ENCODE data around the gene PRR7. TPM values are rescaled to one million over a fixed set of nuclear protein-coding genes. Genes with fewer than 3 reads are reported as not detected.
A peak's percentile ranks its signal among the peaks of the same experiment; 100 is the strongest.

PRR7 gene
- polyA plus RNA-seq, 1 of the 3 experiments (the other 2 are of a cell fraction) = 17.1 TPM

DNA sequence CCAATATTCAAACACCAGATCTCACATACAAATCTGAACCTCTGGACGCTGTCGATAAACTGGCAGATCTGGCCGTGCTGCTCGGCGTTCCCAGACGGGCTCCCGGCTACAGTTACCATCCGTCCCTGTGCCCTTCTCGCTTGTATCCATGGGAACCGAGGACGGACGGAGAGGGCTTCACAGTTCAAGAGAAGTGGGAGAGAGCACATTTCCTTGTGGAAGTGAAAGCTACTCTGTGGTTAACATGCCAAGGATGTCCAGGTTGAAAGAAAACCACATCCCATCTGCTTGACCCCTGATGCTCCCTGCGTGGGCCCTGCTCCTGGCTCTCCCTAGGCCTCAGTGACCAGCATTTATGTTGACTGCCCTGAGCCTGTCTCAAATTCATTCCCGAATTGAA lies 33.2 kb downstream of the PRR7 start:
- peaks cover 83% of the 10 kb centered on the region for H3F3A ChIP-seq (replicated peaks; ENCODE audit: insufficient read depth)
- ChIA-PET POLR2A (interaction anchor here (0.6 to 4.7 kb wide), 6 partner anchors 9 to 32 kb away, joined by 3 to 39 read pairs (median 4); partner anchors contain the start of gene PDLIM7), CTCF (interaction anchor here (0.9 to 20.3 kb wide), 7 partner anchors 9 to 89 kb away, joined by 3 to 215 read pairs (median 14); partner anchors contain the start of gene PDLIM7)
- peak overlapping the region; percentile 8; the same call in 1 of the 2 replicates for H3K4me2 ChIP-seq
- peak; percentile 75 for DNase-seq
- no peak for TF ChIP-seq RAD21 (IDR thresholded peaks at IDR 0.05; ENCODE audit: low read length)
- TF ChIP-seq, protein P1, sequence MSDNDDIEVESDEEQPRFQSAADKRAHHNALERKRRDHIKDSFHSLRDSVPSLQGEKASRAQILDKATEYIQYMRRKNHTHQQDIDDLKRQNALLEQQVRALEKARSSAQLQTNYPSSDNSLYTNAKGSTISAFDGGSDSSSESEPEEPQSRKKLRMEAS (IDR thresholded peaks at IDR 0.05; ENCODE audit: low read depth) = peak; percentile 2; the same call in 1 of the 2 replicates
- TF ChIP-seq, protein P2, sequence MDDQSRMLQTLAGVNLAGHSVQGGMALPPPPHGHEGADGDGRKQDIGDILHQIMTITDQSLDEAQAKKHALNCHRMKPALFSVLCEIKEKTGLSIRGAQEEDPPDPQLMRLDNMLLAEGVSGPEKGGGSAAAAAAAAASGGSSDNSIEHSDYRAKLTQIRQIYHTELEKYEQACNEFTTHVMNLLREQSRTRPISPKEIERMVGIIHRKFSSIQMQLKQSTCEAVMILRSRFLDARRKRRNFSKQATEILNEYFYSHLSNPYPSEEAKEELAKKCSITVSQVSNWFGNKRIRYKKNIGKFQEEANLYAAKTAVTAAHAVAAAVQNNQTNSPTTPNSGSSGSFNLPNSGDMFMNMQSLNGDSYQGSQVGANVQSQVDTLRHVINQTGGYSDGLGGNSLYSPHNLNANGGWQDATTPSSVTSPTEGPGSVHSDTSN (IDR thresholded peaks at IDR 0.05) = peak; percentile 25; the same call in 1 of the 2 replicates
- peaks cover 5 to 14% of the 10 kb centered on the region in 2 experiments for H3K36me3 ChIP-seq (replicated peaks in 1 of 2; ENCODE audit: control insufficient read depth in 1 of 2, insufficient read depth in 2 of 2, low read length in 1 of 2)
- no peaks in the 10 kb centered on the region for H3K9me2 ChIP-seq
- WGBS (ENCODE audit: low lambda C conversion rate) = 54% methylated on average over 14 of the region's 14 CpGs
- H2AFZ ChIP-seq (ENCODE audit: low read depth) = no peak overlapping the region
- no peak overlapping the region for H3K4me3 ChIP-seq (ENCODE audit: low read depth in 2 of 2, low read length in 1 of 2)
- H3K27me3 ChIP-seq (ENCODE audit: insufficient read depth) = no peaks in the 10 kb centered on the region
- H3K9ac ChIP-seq = no peak overlapping the region
- no peaks in the 10 kb centered on the region for H3K79me2 ChIP-seq (ENCODE audit: insufficient read depth)
- no peaks in the 10 kb centered on the region for H3K9me3 ChIP-seq
- H3K4me1 ChIP-seq (ENCODE audit: control insufficient read depth in 1 of 2, insufficient read depth in 2 of 2, low read depth in 1 of 2, low read length in 1 of 2) = peaks cover 6 to 84% of the 10 kb centered on the region in 2 experiments; a peak in 3 of 4 replicates
- H3K27ac ChIP-seq (ENCODE audit: low read depth in 2 of 2, low read length in 1 of 2) = peak overlapping the region; percentile 69 to 95
- H4K20me1 ChIP-seq (ENCODE audit: insufficient read depth) = peaks cover 13% of the 10 kb centered on the region

DNA sequence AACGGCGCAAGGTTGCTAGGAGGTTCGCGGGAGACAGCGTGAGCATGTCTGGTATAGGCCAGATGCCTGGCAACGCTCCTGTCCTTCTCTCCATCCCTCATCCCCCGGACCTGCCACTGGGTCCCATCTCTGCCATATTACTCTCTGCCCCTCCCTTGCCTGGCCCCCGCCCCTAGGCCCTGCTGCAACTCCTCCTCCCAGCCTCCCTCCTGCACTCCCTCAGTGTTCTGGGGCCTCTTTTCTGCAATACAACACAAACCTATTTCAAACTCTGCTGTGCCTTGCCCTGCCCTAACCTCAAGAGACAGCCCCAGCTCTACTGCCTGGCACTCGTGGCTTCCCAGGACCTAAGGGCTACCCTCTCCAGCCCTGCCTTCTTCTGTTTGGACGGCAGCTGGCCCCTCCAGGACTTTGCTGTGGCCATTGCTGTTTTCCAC lies 35.8 kb downstream of the PRR7 start:
- H3K4me3 ChIP-seq (ENCODE audit: low read depth in 2 of 2, low read length in 1 of 2) = no peak overlapping the region
- peak overlapping the region; percentile 22 to 31; a peak in 3 of 4 replicates for H3K27ac ChIP-seq (ENCODE audit: low read depth in 2 of 2, low read length in 1 of 2)
- H3K36me3 ChIP-seq (replicated peaks in 1 of 2; ENCODE audit: control insufficient read depth in 1 of 2, insufficient read depth in 2 of 2, low read length in 1 of 2) = peaks cover 26 to 29% of the 10 kb centered on the region in 2 experiments
- H3F3A ChIP-seq (replicated peaks; ENCODE audit: insufficient read depth) = peaks cover 82% of the 10 kb centered on the region
- H4K20me1 ChIP-seq (ENCODE audit: insufficient read depth) = peaks cover 30% of the 10 kb centered on the region
- 90% methylated on average over 10 of the region's 10 CpGs for WGBS (ENCODE audit: low lambda C conversion rate)
- H3K9me3 ChIP-seq = no peaks in the 10 kb centered on the region
- no peaks in the 10 kb centered on the region for H3K27me3 ChIP-seq (ENCODE audit: insufficient read depth)
- POLR2A ChIA-PET = interaction anchor here (0.7 to 1.0 kb wide), 2 partner anchors 8 to 73 kb away, joined by 3 to 4 read pairs; no protein-coding TSS in a partner anchor
- H3K4me2 ChIP-seq = no peak overlapping the region
- H3K79me2 ChIP-seq (ENCODE audit: insufficient read depth) = peaks cover 3% of the 10 kb centered on the region; the same call in 1 of the 2 replicates
- no peak overlapping the region for H2AFZ ChIP-seq (ENCODE audit: low read depth)
- peak; percentile 58 for DNase-seq
- no peak overlapping the region for H3K9ac ChIP-seq
- no peaks in the 10 kb centered on the region for H3K9me2 ChIP-seq
- peaks cover 6 to 69% of the 10 kb centered on the region in 2 experiments; a peak in 3 of 4 replicates for H3K4me1 ChIP-seq (ENCODE audit: control insufficient read depth in 1 of 2, insufficient read depth in 2 of 2, low read depth in 1 of 2, low read length in 1 of 2)
- CTCF ChIA-PET = interaction anchor here (1.5 to 20.3 kb wide), 5 partner anchors 13 to 91 kb away, joined by 3 to 201 read pairs (median 7); partner anchors contain the start of gene PDLIM7
- TF ChIP-seq, protein P3, sequence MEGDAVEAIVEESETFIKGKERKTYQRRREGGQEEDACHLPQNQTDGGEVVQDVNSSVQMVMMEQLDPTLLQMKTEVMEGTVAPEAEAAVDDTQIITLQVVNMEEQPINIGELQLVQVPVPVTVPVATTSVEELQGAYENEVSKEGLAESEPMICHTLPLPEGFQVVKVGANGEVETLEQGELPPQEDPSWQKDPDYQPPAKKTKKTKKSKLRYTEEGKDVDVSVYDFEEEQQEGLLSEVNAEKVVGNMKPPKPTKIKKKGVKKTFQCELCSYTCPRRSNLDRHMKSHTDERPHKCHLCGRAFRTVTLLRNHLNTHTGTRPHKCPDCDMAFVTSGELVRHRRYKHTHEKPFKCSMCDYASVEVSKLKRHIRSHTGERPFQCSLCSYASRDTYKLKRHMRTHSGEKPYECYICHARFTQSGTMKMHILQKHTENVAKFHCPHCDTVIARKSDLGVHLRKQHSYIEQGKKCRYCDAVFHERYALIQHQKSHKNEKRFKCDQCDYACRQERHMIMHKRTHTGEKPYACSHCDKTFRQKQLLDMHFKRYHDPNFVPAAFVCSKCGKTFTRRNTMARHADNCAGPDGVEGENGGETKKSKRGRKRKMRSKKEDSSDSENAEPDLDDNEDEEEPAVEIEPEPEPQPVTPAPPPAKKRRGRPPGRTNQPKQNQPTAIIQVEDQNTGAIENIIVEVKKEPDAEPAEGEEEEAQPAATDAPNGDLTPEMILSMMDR (IDR thresholded peaks at IDR 0.05) = no peak
- TF ChIP-seq FOXJ3 (CRISPR knock-in tag; IDR thresholded peaks at IDR 0.05) (no peak), POLR2AphosphoS5 (IDR thresholded peaks at IDR 0.05; ENCODE audit: low read depth, low read length) (no peak; the same call in 1 of the 2 replicates), MXI1 (IDR thresholded peaks at IDR 0.05; ENCODE audit: low read depth, low read length) (no peak), TEAD4 (IDR thresholded peaks at IDR 0.05; ENCODE audit: borderline replicate concordance, insufficient read depth) (no peak), FOXM1 (IDR thresholded peaks at IDR 0.05; ENCODE audit: low read depth) (no peak), MEF2A (IDR thresholded peaks at IDR 0.05; ENCODE audit: borderline replicate concordance, low read depth) (no peak), FOSL2 (IDR thresholded peaks at IDR 0.05; ENCODE audit: borderline replicate concordance, low read depth) (no peak), TAF1 (IDR thresholded peaks at IDR 0.05; ENCODE audit: borderline replicate concordance, low read depth, low read length) (no peak), CHD2 (IDR thresholded peaks at IDR 0.05; ENCODE audit: low read length, partially characterized antibody) (no peak), EZH2phosphoT487 (IDR thresholded peaks at IDR 0.05; ENCODE audit: borderline replicate concordance, low read depth) (no peak), SMC3 (IDR thresholded peaks at IDR 0.05; ENCODE audit: low read depth, low read length) (no peak; the same call in 1 of the 2 replicates), YY1 (IDR thresholded peaks at IDR 0.05; ENCODE audit: low read depth) (no peak), GATA2 (CRISPR knock-in tag; IDR thresholded peaks at IDR 0.05) (no peak)
- TF ChIP-seq, protein P4, sequence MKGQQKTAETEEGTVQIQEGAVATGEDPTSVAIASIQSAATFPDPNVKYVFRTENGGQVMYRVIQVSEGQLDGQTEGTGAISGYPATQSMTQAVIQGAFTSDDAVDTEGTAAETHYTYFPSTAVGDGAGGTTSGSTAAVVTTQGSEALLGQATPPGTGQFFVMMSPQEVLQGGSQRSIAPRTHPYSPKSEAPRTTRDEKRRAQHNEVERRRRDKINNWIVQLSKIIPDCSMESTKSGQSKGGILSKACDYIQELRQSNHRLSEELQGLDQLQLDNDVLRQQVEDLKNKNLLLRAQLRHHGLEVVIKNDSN (IDR thresholded peaks at IDR 0.05; ENCODE audit: borderline replicate concordance, low read depth) = no peak
- TF ChIP-seq, protein P5, sequence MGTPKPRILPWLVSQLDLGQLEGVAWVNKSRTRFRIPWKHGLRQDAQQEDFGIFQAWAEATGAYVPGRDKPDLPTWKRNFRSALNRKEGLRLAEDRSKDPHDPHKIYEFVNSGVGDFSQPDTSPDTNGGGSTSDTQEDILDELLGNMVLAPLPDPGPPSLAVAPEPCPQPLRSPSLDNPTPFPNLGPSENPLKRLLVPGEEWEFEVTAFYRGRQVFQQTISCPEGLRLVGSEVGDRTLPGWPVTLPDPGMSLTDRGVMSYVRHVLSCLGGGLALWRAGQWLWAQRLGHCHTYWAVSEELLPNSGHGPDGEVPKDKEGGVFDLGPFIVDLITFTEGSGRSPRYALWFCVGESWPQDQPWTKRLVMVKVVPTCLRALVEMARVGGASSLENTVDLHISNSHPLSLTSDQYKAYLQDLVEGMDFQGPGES (IDR thresholded peaks at IDR 0.05; ENCODE audit: low read depth, low read length) = no peak
- TF ChIP-seq, protein P6, sequence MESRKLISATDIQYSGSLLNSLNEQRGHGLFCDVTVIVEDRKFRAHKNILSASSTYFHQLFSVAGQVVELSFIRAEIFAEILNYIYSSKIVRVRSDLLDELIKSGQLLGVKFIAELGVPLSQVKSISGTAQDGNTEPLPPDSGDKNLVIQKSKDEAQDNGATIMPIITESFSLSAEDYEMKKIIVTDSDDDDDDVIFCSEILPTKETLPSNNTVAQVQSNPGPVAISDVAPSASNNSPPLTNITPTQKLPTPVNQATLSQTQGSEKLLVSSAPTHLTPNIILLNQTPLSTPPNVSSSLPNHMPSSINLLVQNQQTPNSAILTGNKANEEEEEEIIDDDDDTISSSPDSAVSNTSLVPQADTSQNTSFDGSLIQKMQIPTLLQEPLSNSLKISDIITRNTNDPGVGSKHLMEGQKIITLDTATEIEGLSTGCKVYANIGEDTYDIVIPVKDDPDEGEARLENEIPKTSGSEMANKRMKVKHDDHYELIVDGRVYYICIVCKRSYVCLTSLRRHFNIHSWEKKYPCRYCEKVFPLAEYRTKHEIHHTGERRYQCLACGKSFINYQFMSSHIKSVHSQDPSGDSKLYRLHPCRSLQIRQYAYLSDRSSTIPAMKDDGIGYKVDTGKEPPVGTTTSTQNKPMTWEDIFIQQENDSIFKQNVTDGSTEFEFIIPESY (IDR thresholded peaks at IDR 0.05; ENCODE audit: borderline replicate concordance, low read depth) = no peak

Measured in SK-N-SH (cell line).